Measurements from ENCODE around the gene HIRA.

DNA sequence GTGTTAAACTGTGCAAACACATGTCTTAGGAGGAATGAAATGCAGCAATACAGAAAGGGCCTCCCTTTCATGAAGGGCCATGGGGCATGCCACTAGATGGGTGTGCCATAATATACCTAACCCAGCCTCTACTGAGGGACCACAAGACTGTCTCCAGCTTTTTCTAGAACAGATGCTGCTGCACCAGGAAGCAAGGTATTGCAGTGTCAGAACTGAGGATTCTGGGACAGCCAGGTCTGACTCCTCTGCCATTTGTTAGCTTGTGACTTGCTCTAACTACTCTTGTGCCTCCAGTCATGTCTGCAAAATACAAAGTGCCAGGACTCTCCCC, 53.2 kb downstream of the HIRA start:
- TF ChIP-seq RAD21 (IDR thresholded peaks at IDR 0.05; ENCODE audit: low read depth) (no peak), FOXM1 (IDR thresholded peaks at IDR 0.05; ENCODE audit: borderline replicate concordance, low read depth) (no peak), EP300 (IDR thresholded peaks at IDR 0.05; ENCODE audit: borderline replicate concordance) (no peak), CREB1 (IDR thresholded peaks at IDR 0.05; ENCODE audit: low read depth) (no peak), YY1 (IDR thresholded peaks at IDR 0.05; ENCODE audit: low read depth) (no peak), TCF12 (IDR thresholded peaks at IDR 0.05; ENCODE audit: low read depth) (no peak), TAF1 (IDR thresholded peaks at IDR 0.05; ENCODE audit: low read depth) (no peak), ZBTB7A (IDR thresholded peaks at IDR 0.05; ENCODE audit: low read depth) (no peak), CEBPB (IDR thresholded peaks at IDR 0.05) (no peak), EGR1 (IDR thresholded peaks at IDR 0.05) (no peak), TEAD4 (IDR thresholded peaks at IDR 0.05) (no peak)
- TF ChIP-seq, protein P1, sequence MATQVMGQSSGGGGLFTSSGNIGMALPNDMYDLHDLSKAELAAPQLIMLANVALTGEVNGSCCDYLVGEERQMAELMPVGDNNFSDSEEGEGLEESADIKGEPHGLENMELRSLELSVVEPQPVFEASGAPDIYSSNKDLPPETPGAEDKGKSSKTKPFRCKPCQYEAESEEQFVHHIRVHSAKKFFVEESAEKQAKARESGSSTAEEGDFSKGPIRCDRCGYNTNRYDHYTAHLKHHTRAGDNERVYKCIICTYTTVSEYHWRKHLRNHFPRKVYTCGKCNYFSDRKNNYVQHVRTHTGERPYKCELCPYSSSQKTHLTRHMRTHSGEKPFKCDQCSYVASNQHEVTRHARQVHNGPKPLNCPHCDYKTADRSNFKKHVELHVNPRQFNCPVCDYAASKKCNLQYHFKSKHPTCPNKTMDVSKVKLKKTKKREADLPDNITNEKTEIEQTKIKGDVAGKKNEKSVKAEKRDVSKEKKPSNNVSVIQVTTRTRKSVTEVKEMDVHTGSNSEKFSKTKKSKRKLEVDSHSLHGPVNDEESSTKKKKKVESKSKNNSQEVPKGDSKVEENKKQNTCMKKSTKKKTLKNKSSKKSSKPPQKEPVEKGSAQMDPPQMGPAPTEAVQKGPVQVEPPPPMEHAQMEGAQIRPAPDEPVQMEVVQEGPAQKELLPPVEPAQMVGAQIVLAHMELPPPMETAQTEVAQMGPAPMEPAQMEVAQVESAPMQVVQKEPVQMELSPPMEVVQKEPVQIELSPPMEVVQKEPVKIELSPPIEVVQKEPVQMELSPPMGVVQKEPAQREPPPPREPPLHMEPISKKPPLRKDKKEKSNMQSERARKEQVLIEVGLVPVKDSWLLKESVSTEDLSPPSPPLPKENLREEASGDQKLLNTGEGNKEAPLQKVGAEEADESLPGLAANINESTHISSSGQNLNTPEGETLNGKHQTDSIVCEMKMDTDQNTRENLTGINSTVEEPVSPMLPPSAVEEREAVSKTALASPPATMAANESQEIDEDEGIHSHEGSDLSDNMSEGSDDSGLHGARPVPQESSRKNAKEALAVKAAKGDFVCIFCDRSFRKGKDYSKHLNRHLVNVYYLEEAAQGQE (IDR thresholded peaks at IDR 0.05; ENCODE audit: low read depth): no peak
- TF ChIP-seq, protein P2, sequence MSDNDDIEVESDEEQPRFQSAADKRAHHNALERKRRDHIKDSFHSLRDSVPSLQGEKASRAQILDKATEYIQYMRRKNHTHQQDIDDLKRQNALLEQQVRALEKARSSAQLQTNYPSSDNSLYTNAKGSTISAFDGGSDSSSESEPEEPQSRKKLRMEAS (IDR thresholded peaks at IDR 0.05): no peak
- TF ChIP-seq, protein P3, sequence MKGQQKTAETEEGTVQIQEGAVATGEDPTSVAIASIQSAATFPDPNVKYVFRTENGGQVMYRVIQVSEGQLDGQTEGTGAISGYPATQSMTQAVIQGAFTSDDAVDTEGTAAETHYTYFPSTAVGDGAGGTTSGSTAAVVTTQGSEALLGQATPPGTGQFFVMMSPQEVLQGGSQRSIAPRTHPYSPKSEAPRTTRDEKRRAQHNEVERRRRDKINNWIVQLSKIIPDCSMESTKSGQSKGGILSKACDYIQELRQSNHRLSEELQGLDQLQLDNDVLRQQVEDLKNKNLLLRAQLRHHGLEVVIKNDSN (IDR thresholded peaks at IDR 0.05): no peak

Measured in Ishikawa (cell line).